H9 (cell line): Measurements from ENCODE around the gene PAPOLA. TPM values are rescaled to one million over a fixed set of nuclear protein-coding genes. Genes with fewer than 3 reads are reported as not detected.

Experiments used
- DNase-seq: peaks from one replicate; pipeline ENCODE4 v3.0.0-alpha.2; 2017
- H2AFZ ChIP-seq: one replicate; pipeline ENCODE4 v1.6.1; 2013; ENCODE audit warnings: mild to moderate bottlenecking, low read length, control low read depth, moderate library complexity
- H2AK5ac ChIP-seq: 2 replicates; pipeline ENCODE4 v1.6.1; 2013; ENCODE audit warnings: low read length, control low read depth, mixed read lengths; ENCODE audit not compliant: insufficient read length
- H2BK120ac ChIP-seq: one replicate; pipeline ENCODE4 v1.6.1; 2013; ENCODE audit warnings: low read depth, mild to moderate bottlenecking, low read length, control low read depth, inconsistent platforms; ENCODE audit not compliant: poor library complexity, severe bottlenecking
- H2BK12ac ChIP-seq: 2 replicates; pipeline ENCODE4 v1.6.1; 2013; ENCODE audit warnings: low read length, control low read depth, mixed read lengths, low read depth; ENCODE audit not compliant: insufficient read length
- H2BK15ac ChIP-seq: 2 replicates; pipeline ENCODE4 v1.6.1; 2013; ENCODE audit warnings: low read depth, low read length, control low read depth
- H2BK20ac ChIP-seq: one replicate; pipeline ENCODE4 v1.6.1; 2013; ENCODE audit warnings: low read depth, mild to moderate bottlenecking, low read length, control low read depth, inconsistent platforms; ENCODE audit not compliant: poor library complexity, severe bottlenecking
- H2BK5ac ChIP-seq: 2 replicates; pipeline ENCODE4 v1.6.1; 2013; ENCODE audit warnings: low read length, control low read depth, mixed read lengths; ENCODE audit not compliant: insufficient read length
- H3K14ac ChIP-seq: 2 replicates; pipeline ENCODE4 v1.6.1; 2013; ENCODE audit warnings: low read length, control low read depth; ENCODE audit not compliant: insufficient read depth
- H3K18ac ChIP-seq: 2 replicates; pipeline ENCODE4 v1.6.1; 2013; ENCODE audit warnings: low read depth, mild to moderate bottlenecking, mixed read lengths, low read length, control low read depth; ENCODE audit not compliant: insufficient read length
- H3K23ac ChIP-seq: 2 replicates; pipeline ENCODE4 v1.6.1; 2013; ENCODE audit warnings: low read length, control low read depth, mixed read lengths, low read depth; ENCODE audit not compliant: insufficient read length
- H3K23me2 ChIP-seq: 2 replicates; pipeline ENCODE4 v1.6.1; 2013; ENCODE audit warnings: low read depth, mild to moderate bottlenecking, mixed read lengths, low read length, control low read depth; ENCODE audit not compliant: insufficient read length, poor library complexity, severe bottlenecking
- H3K27ac ChIP-seq: 2 replicates; pipeline ENCODE4 v1.5.1; 2013; ENCODE audit warnings: low read length, control low read depth, mixed read lengths, low read depth; ENCODE audit not compliant: insufficient read length
- H3K27me3 ChIP-seq: 2 replicates; pipeline ENCODE4 v1.6.1; 2013; ENCODE audit warnings: low read length, control low read depth, inconsistent platforms; ENCODE audit not compliant: insufficient read depth
- H3K4ac ChIP-seq: 2 replicates; pipeline ENCODE4 v1.6.1; 2013; ENCODE audit warnings: low read depth, mild to moderate bottlenecking, control low read depth, inconsistent platforms, low read length, moderate library complexity
- H3K4me1 ChIP-seq: 2 replicates; pipeline ENCODE4 v1.6.1; 2013; ENCODE audit warnings: low read length, control low read depth, inconsistent platforms; ENCODE audit not compliant: insufficient read depth
- H3K4me2 ChIP-seq: 2 replicates; pipeline ENCODE4 v1.6.1; 2013; ENCODE audit warnings: low read length, control low read depth, mixed read lengths; ENCODE audit not compliant: insufficient read length, insufficient read depth
- H3K56ac ChIP-seq: 2 replicates; pipeline ENCODE4 v1.6.1; 2013; ENCODE audit warnings: low read depth, mild to moderate bottlenecking, mixed read lengths, low read length, control low read depth; ENCODE audit not compliant: insufficient read length
- H3K79me1 ChIP-seq: 2 replicates; pipeline ENCODE4 v1.6.1; 2013; ENCODE audit warnings: low read depth, mild to moderate bottlenecking, moderate library complexity, low read length, control low read depth, inconsistent platforms; ENCODE audit not compliant: insufficient read depth, poor library complexity, severe bottlenecking
- H3K79me2 ChIP-seq: 2 replicates; pipeline ENCODE4 v1.6.1; 2013; ENCODE audit warnings: low read length, control low read depth, inconsistent platforms; ENCODE audit not compliant: insufficient read depth
- H3K9ac ChIP-seq: 2 replicates; pipeline ENCODE4 v1.6.1; 2013; ENCODE audit warnings: low read length, control low read depth, mixed read lengths; ENCODE audit not compliant: insufficient read length; ENCODE audit errors: extremely low read depth
- H3K9me3 ChIP-seq: one replicate; pipeline ENCODE4 v1.6.1; 2013; ENCODE audit warnings: low read depth, low read length, inconsistent platforms; ENCODE audit not compliant: control insufficient read depth
- H3T11ph ChIP-seq: one replicate; pipeline ENCODE4 v1.6.1; 2013; ENCODE audit warnings: mild to moderate bottlenecking, low read length, control low read depth, inconsistent platforms
- H4K20me1 ChIP-seq: one replicate; pipeline ENCODE4 v1.6.1; 2013; ENCODE audit not compliant: control insufficient read depth, insufficient read length, insufficient read depth
- H4K5ac ChIP-seq: 2 replicates; pipeline ENCODE4 v1.6.1; 2013; ENCODE audit warnings: low read depth, mild to moderate bottlenecking, mixed read lengths, low read length, control low read depth; ENCODE audit not compliant: insufficient read length
- H4K8ac ChIP-seq: replicated peaks from 2 replicates; pipeline ENCODE4 v1.6.1; 2013; ENCODE audit warnings: low read length, control low read depth, mixed read lengths, low read depth; ENCODE audit not compliant: insufficient read length
- H4K91ac ChIP-seq: 2 replicates; pipeline ENCODE4 v1.6.1; 2013; ENCODE audit warnings: low read depth, mild to moderate bottlenecking, moderate library complexity, mixed read lengths, low read length, control low read depth; ENCODE audit not compliant: insufficient read length
- H3K27ac Mint-ChIP-seq, 3 experiments: 2 replicates in 2 of 3; 3 replicates in 1 of 3; pipeline ENCODE4 v1.8.0; 2020 to 2021; ENCODE audit warnings: mixed read lengths in 3 of 3, mild to moderate bottlenecking in 1 of 3, moderate library complexity in 1 of 3
- H3K27me3 Mint-ChIP-seq: 2 replicates; pipeline ENCODE4 v1.8.0; 2021; ENCODE audit warnings: low read depth, mild to moderate bottlenecking, moderate library complexity, mixed read lengths
- H3K36me3 Mint-ChIP-seq, 3 experiments: 2 replicates in 2 of 3; 3 replicates in 1 of 3; pipeline ENCODE4 v1.8.0; 2020 to 2021; ENCODE audit warnings: low read depth in 3 of 3, mixed read lengths in 3 of 3; ENCODE audit not compliant: insufficient read depth in 1 of 3
- H3K4me1 Mint-ChIP-seq, 2 experiments: 2 replicates each; pipeline ENCODE4 v1.8.0; 2020; ENCODE audit warnings: mixed read lengths in 2 of 2
- H3K4me3 Mint-ChIP-seq, 2 experiments: 2 replicates in 1 of 2; 3 replicates in 1 of 2; pipeline ENCODE4 v1.8.0; 2020 to 2021; ENCODE audit warnings: mild to moderate bottlenecking in 2 of 2, mixed read lengths in 2 of 2, moderate library complexity in 1 of 2
- H3K9me3 Mint-ChIP-seq, 2 experiments: 2 replicates in 1 of 2; 3 replicates in 1 of 2; pipeline ENCODE4 v1.8.0; 2020; ENCODE audit warnings: mild to moderate bottlenecking in 2 of 2, mixed read lengths in 2 of 2, moderate library complexity in 1 of 2
- CTCF ChIP-seq: fragments of 200-600 bp; sonication (generic); conservative IDR thresholded peaks from 3 replicates; pipeline ENCODE4 v1.8.0; 2021; ENCODE audit warnings: antibody characterized with exemption, mild to moderate bottlenecking
- WGBS: extraction: QIAGEN DNeasy Blood & Tissue Kit; methylation state at CpG from one replicate; pipeline ENCODE4 v1.1.7; 2013; ENCODE audit warnings: missing lambda C conversion rate, low lambda C conversion rate, mixed read lengths; ENCODE audit not compliant: insufficient read length; ENCODE audit errors: extremely low coverage; 5-methylcytosine and 5-hydroxymethylcytosine counted together
- total RNA-seq: library from RNA; stranded (reverse); gene quantifications from 2 replicates; pipeline ENCODE4 v1.2.1, GENCODE V29; 2021

The PAPOLA gene
- total RNA-seq, 1 experiment from 2014 or later: 188 TPM

DNA sequence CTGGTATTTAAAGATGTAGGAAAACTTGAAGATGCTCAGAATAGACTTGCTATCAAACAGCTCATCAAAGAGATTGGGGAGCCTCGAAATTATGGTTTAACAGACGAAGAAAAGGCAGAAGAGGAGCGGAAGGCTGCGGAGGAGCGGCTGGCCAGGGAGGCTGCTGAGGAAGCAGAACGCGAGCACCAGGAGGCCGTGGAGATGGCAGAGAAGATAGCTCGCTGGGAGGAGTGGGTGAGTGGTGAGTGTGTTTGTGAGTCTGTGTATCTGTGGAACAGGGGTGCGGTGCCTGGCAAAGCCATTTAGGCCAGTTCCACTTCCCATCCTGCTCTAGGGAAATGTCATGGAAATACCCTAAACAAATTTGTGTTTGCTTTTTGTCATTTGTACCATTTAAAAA is 19.2 kb upstream of the PAPOLA start:
- Histone ChIP-seq H3K4me2 (no peak overlapping the region), H2AK5ac (no peak overlapping the region), H2BK12ac (no peak overlapping the region), H2BK120ac (no peak overlapping the region), H3K4ac (no peak overlapping the region), H3K18ac (no peak overlapping the region), H3K14ac (no peak overlapping the region), H3K27ac (no peak overlapping the region), H3K56ac (no peak overlapping the region), H4K91ac (no peak overlapping the region), H2AFZ (no peak overlapping the region), H2BK20ac (no peak overlapping the region), H4K5ac (no peak overlapping the region), H3K79me1 (no peaks in the 10 kb centered on the region), H4K20me1 (no peaks in the 10 kb centered on the region), H3K27me3 (no peaks in the 10 kb centered on the region), H3K9ac (no peak overlapping the region), H4K8ac (no peak overlapping the region), H3K4me1 (no peaks in the 10 kb centered on the region), H3T11ph (no peak overlapping the region), H2BK5ac (no peak overlapping the region), H3K9me3 (no peaks in the 10 kb centered on the region), H3K23me2 (no peaks in the 10 kb centered on the region), H2BK15ac (no peak overlapping the region), H3K23ac (no peak overlapping the region), H3K79me2 (no peaks in the 10 kb centered on the region)
- Mint-ChIP-seq H3K27me3 (no peaks in the 10 kb centered on the region; the same call in 1 of the 2 replicates), H3K4me1 (peaks cover 3 to 4% of the 10 kb centered on the region in 2 experiments; a peak in 1 of 4 replicates), H3K27ac (no peak overlapping the region), H3K9me3 (no peaks in the 10 kb centered on the region), H3K36me3 (no peaks in the 10 kb centered on the region), H3K4me3 (no peak overlapping the region)
- no peak for DNase-seq
- WGBS: no CpG with 5 or more reads among the region's 10 CpGs
- TF ChIP-seq CTCF: no peak
